Measurements from ENCODE around the gene HDAC8.
A peak's percentile ranks its signal among the peaks of the same experiment; 100 is the strongest.

HDAC8 gene

DNA sequence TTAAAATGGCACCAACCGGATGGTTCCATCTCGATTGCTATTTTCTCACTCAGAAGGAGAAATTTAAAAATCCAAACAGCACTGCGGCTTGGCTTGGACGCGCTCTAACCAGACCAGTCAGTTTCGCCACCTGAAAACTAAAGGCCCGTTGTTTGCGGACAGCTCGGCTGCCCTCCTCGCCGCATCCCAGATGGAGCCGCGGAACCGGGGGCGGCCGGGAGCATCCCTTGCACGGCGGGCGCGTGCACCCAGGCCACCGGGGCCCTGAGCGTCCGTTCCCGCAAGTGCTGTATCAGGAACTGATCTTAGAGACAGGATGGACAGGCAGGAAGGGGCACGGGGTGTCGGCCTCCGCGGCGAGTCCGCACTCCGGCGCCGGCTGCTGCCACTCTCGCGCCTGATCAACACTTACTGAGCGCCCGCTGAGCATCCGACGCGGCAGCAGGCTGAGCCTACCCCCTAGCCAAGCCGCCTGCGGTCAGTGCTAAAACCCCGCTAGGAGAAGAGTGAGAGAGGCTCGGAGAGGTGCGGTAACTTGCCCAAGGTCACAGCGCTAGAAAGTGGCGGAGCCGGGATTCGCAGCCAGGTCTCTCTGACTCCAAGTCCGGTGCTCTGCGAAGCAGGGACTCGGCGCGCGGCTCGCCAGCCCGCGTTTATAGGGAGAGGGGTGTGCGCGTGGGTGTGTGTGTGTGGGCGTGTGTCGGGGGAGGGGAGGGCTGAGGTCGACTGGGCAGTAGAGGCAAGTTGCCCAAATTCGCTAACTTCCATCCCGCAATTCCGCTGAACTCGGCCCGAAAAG lies 267.2 kb downstream of the HDAC8 start, which contains the start of gene CITED1:
CITED1 (minus strand) TSS at position 629 of the 799 bp plus-strand sequence. CDS start 3,045 bp downstream, outside the sequence.
- peak; percentile 6 for DNase-seq
- Histone ChIP-seq H3K27ac (ENCODE audit: low read length) (no peak within 1 kb of the TSS), H4K20me1 (ENCODE audit: insufficient read depth, low read length) (no peaks in the 10 kb centered on the region), H3K4me3 (ENCODE audit: low read length) (peak within 1 kb of the TSS; percentile 54), H3F3A (ENCODE audit: insufficient read depth, low read length) (no peaks in the 10 kb centered on the region), H3K9ac (ENCODE audit: low read length) (no peak within 1 kb of the TSS), H3K4me2 (ENCODE audit: low read depth, low read length) (peak within 1 kb of the TSS; percentile 81), H3K9me2 (replicated peaks; ENCODE audit: insufficient read depth, low read length) (no peaks in the 10 kb centered on the region), H3K79me2 (ENCODE audit: low read length) (no peaks in the 10 kb centered on the region), H3K4me1 (ENCODE audit: low read length) (no peaks in the 10 kb centered on the region), H3K27me3 (replicated peaks; ENCODE audit: insufficient read depth, low read length) (peaks cover 35% of the 10 kb centered on the region), H3K36me3 (replicated peaks; ENCODE audit: insufficient read depth, low read length) (no peaks in the 10 kb centered on the region), H2AFZ (ENCODE audit: low read length) (peak within 1 kb of the TSS; percentile 48), H3K9me3 (replicated peaks; ENCODE audit: insufficient read depth, low read length) (no peaks in the 10 kb centered on the region)
- TF ChIP-seq CTCF (IDR thresholded peaks at IDR 0.05; ENCODE audit: low read length) (no peak), EZH2phosphoT487 (IDR thresholded peaks at IDR 0.05; ENCODE audit: low read length) (no peak), EZH2 (optimal IDR thresholded peaks at IDR 0.05; ENCODE audit: low read depth, low read length) (no peak)

DNA sequence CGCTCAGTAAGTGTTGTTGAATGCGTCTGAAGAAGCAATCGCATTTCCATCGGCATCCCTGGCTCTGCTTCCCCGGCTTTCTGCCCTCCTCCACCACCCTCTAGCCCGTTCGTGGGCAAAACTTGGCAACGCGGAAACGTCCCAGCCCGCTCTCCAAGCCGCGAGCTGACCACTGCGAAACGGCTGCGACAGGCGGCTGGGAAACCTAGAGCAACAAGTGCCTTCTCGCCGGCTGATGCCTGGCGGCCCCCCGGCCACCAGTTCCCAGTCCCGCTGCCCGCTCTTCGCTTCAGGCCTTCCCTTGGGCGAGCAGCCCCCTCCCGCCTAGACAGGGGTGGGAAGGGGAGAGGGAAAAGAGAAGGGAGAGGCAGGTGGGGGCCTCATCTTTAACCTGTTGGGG lies 267.8 kb downstream of the HDAC8 start:
- TF ChIP-seq EZH2phosphoT487 (IDR thresholded peaks at IDR 0.05; ENCODE audit: low read length) (no peak), CTCF (IDR thresholded peaks at IDR 0.05; ENCODE audit: low read length) (no peak), EZH2 (optimal IDR thresholded peaks at IDR 0.05; ENCODE audit: low read depth, low read length) (no peak)
- Histone ChIP-seq H3K4me3 (ENCODE audit: low read length) (no peak overlapping the region), H3K9ac (ENCODE audit: low read length) (no peak overlapping the region), H3K9me3 (replicated peaks; ENCODE audit: insufficient read depth, low read length) (no peaks in the 10 kb centered on the region), H4K20me1 (ENCODE audit: insufficient read depth, low read length) (no peaks in the 10 kb centered on the region), H3K27me3 (replicated peaks; ENCODE audit: insufficient read depth, low read length) (peaks cover 35% of the 10 kb centered on the region), H2AFZ (ENCODE audit: low read length) (no peak overlapping the region), H3K4me1 (ENCODE audit: low read length) (no peaks in the 10 kb centered on the region), H3K36me3 (replicated peaks; ENCODE audit: insufficient read depth, low read length) (no peaks in the 10 kb centered on the region), H3F3A (ENCODE audit: insufficient read depth, low read length) (no peaks in the 10 kb centered on the region), H3K9me2 (replicated peaks; ENCODE audit: insufficient read depth, low read length) (no peaks in the 10 kb centered on the region), H3K79me2 (ENCODE audit: low read length) (no peaks in the 10 kb centered on the region), H3K27ac (ENCODE audit: low read length) (no peak overlapping the region), H3K4me2 (ENCODE audit: low read depth, low read length) (peak overlapping the region; percentile 81; the same call in 1 of the 2 replicates)
- DNase-seq = no peak

- Histone ChIP-seq H3K36me3 (replicated peaks; ENCODE audit: insufficient read depth, low read length) (no peaks in the 10 kb centered on the region), H3K4me1 (ENCODE audit: low read length) (no peaks in the 10 kb centered on the region), H2AFZ (ENCODE audit: low read length) (no peak overlapping the region), H3K4me3 (ENCODE audit: low read length) (no peak overlapping the region), H3F3A (ENCODE audit: insufficient read depth, low read length) (no peaks in the 10 kb centered on the region), H3K9me2 (replicated peaks; ENCODE audit: insufficient read depth, low read length) (no peaks in the 10 kb centered on the region), H3K27ac (ENCODE audit: low read length) (no peak overlapping the region), H3K79me2 (ENCODE audit: low read length) (no peaks in the 10 kb centered on the region), H3K4me2 (ENCODE audit: low read depth, low read length) (no peak overlapping the region), H3K9ac (ENCODE audit: low read length) (no peak overlapping the region), H4K20me1 (ENCODE audit: insufficient read depth, low read length) (no peaks in the 10 kb centered on the region), H3K9me3 (replicated peaks; ENCODE audit: insufficient read depth, low read length) (no peaks in the 10 kb centered on the region), H3K27me3 (replicated peaks; ENCODE audit: insufficient read depth, low read length) (peaks cover 23% of the 10 kb centered on the region)
- DNase-seq = no peak
- no peak for TF ChIP-seq CTCF (IDR thresholded peaks at IDR 0.05; ENCODE audit: low read length)
- no peak for TF ChIP-seq EZH2phosphoT487 (IDR thresholded peaks at IDR 0.05; ENCODE audit: low read length)
- TF ChIP-seq EZH2 (optimal IDR thresholded peaks at IDR 0.05; ENCODE audit: low read depth, low read length) = no peak
Observed at GRCh38 chrX:72301781-72302180, 270.9 kb downstream of the HDAC8 start.
